ENCODE data around the gene DTYMK.
"Not testable (repeated sequence)": the region's sequence is repeated elsewhere in the genome, so short reads cannot be mapped to it uniquely, and the experiment has no call there.

Gene DTYMK

DNA sequence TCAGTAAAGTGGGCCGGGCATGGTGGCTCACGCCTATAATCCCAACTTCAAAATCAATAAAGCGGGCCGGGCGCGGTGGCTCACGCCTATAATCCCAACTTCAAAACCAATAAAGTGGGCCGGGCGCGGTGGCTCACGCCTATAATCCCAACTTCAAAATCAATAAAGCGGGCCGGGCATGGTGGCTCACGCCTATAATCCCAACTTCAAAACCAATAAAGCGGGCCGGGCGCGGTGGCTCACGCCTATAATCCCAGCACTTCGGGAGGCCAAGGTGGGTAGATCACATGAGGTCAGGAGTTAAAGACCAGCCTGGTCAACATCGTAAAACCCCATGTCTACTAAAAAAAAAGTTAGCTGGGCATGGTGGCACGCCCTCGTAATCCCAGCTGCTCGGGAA, 23.9 kb downstream of the DTYMK start:
- peak; percentile 53 for TF ChIP-seq KLF1 (tag by site-specific recombination; IDR thresholded peaks at IDR 0.05)
- H3K9me3 ChIP-seq (ENCODE audit: control insufficient read depth, insufficient read depth, low read depth, low read length); H3K4me3 ChIP-seq (ENCODE audit: low read depth, low read length); H3K27ac ChIP-seq (ENCODE audit: extremely low read depth, low read depth, low read length); POLR2A ChIA-PET; H3K4me1 ChIP-seq (ENCODE audit: control insufficient read depth, insufficient read depth, low read length): not testable (repeated sequence)
- CTCF ChIA-PET = interaction anchor here (0.6 to 1.7 kb wide), 2 partner anchors 216 to 991 kb away, joined by 3 to 5 read pairs; no protein-coding TSS in a partner anchor
- H3K36me3 ChIP-seq (ENCODE audit: control insufficient read depth in 2 of 2, insufficient read depth in 1 of 2, low read length in 2 of 2) = peaks cover 0 to 58% of the 10 kb centered on the region in 2 experiments; a peak in 2 of 3 replicates

DNA sequence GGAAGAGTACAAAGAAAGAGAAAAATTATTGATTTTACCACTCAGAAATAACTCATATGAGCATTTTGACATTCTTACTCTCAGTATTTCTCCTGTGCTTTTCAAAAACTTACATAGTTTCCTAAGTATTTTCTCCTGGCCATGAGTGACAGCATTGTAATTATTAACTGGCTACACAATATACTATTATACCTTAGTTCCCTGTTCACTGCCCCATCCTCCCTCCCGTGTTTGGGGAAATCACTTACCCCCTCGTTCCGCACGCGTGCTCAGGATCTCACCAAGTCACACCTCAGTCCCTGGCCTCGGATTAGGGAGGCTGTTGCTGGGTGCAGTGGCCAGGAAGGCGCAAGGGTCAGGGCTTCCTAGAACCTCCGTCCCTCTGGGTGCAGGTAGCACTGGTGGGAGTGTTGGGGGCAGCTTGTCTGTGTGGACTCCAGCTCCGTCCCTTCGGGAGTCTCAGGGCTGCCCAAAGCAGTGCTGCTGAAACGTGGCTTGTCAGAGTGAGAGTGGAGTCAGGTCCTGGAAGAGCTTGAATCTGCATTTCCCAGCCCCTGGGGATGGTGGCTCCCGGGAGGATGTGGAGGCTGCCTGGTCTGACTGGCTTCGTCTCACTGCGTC, 25.9 kb downstream of the DTYMK start:
- no peaks in the 10 kb centered on the region for H3K9me3 ChIP-seq (ENCODE audit: control insufficient read depth, insufficient read depth, low read depth, low read length)
- peaks cover 0 to 62% of the 10 kb centered on the region in 2 experiments; a peak in 2 of 3 replicates for H3K36me3 ChIP-seq (ENCODE audit: control insufficient read depth in 2 of 2, insufficient read depth in 1 of 2, low read length in 2 of 2)
- no peak for TF ChIP-seq ZNF549 (tag by site-specific recombination; IDR thresholded peaks at IDR 0.05)
- H3K4me3 ChIP-seq (ENCODE audit: low read depth, low read length) = no peak overlapping the region
- H3K4me1 ChIP-seq (ENCODE audit: control insufficient read depth, insufficient read depth, low read length) = no peaks in the 10 kb centered on the region; the same call in 1 of the 2 replicates
- no peak overlapping the region for H3K27ac ChIP-seq (ENCODE audit: extremely low read depth, low read depth, low read length)
- ChIA-PET POLR2A (no interaction called here), CTCF (interaction anchor here (0.6 to 2.6 kb wide), 5 partner anchors 8 to 767 kb away, joined by 3 to 11 read pairs (median 5); no protein-coding TSS in a partner anchor)

DNA sequence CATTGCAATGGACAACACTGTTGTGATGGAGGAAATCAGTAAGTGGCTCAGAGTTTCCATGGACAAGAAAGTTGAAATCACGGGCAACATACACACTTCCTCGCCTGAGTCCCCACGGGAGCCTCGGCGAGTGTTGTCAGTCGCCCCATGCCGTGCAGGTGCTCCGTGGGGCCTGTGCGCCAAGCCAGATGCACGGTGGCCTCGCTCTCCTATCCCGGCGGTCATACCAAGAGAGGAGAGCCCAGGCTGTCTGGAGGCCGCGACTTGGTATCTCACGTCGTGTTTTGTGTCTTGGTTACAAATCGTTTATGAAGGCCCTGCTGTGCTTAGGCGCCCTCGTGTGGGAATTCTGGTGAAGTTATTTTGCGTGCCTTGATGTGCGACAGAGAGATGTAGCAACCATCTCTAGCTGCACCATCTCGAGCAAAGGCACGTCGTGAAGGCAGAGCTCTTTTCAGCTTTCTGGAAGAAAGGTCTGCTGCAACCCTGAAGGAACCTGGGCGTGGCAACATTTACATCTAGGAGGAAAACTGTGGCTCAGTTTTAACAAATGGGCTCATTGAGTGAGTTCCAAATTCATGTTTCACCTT, 27.4 kb downstream of the DTYMK start:
- Histone ChIP-seq H3K4me1 (ENCODE audit: control insufficient read depth, insufficient read depth, low read length) (no peaks in the 10 kb centered on the region), H3K36me3 (ENCODE audit: control insufficient read depth in 2 of 2, insufficient read depth in 1 of 2, low read length in 2 of 2) (peaks cover 0 to 77% of the 10 kb centered on the region in 2 experiments; a peak in 2 of 3 replicates)
- POLR2A ChIA-PET = interaction anchor here (1.0 to 1.6 kb wide), 2 partner anchors 11 to 222 kb away, joined by 3 to 6 read pairs; no protein-coding TSS in a partner anchor

DNA sequence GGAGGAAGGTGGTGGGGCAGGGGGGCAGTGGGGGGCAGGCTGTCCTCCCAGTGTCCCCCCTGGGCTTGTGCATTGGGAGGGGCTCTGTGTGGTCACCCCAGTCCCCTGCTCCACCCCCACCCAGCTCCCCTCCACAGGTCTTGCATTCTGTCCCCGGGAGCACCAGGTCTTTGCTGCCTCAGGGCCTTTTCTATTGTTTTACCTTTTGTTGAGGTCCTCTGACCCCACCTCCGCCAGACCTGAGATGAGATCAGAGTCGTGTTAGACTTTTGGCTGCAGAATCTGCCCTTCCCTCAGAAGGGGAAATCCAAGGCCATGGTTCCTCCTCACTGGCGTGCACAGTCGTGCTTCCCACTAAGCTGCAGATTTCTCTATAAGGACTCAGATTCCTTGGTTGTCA, 28.3 kb downstream of the DTYMK start:
- CTCF ChIA-PET = interaction anchor here (0.6 to 2.6 kb wide), 10 partner anchors 8 to 807 kb away, joined by 3 to 11 read pairs (median 3); no protein-coding TSS in a partner anchor
- peaks cover 0 to 82% of the 10 kb centered on the region in 2 experiments; a peak in 2 of 3 replicates for H3K36me3 ChIP-seq (ENCODE audit: control insufficient read depth in 2 of 2, insufficient read depth in 1 of 2, low read length in 2 of 2)
- TF ChIP-seq KLF9 (tag by site-specific recombination; IDR thresholded peaks at IDR 0.05; ENCODE audit: low read depth) (no peak), ZNF391 (tag by site-specific recombination; IDR thresholded peaks at IDR 0.05; ENCODE audit: borderline replicate concordance, low read depth) (no peak), ZNF791 (tag by site-specific recombination; IDR thresholded peaks at IDR 0.05) (no peak), ZNF514 (tag by site-specific recombination; IDR thresholded peaks at IDR 0.05) (no peak), SP2 (tag by site-specific recombination; IDR thresholded peaks at IDR 0.05) (no peak), ZNF510 (tag by site-specific recombination; IDR thresholded peaks at IDR 0.05; ENCODE audit: insufficient replicate concordance) (no peak), ZFP41 (tag by site-specific recombination; IDR thresholded peaks at IDR 0.05; ENCODE audit: borderline replicate concordance) (no peak), ZNF169 (tag by site-specific recombination; IDR thresholded peaks at IDR 0.05) (no peak), ZNF658 (tag by site-specific recombination; IDR thresholded peaks at IDR 0.05) (no peak), KLF10 (tag by site-specific recombination; IDR thresholded peaks at IDR 0.05) (no peak), ZFP69B (tag by site-specific recombination; IDR thresholded peaks at IDR 0.05) (no peak), ZNF830 (tag by site-specific recombination; IDR thresholded peaks at IDR 0.05; ENCODE audit: low read depth) (no peak)
- TF ChIP-seq, protein P1, sequence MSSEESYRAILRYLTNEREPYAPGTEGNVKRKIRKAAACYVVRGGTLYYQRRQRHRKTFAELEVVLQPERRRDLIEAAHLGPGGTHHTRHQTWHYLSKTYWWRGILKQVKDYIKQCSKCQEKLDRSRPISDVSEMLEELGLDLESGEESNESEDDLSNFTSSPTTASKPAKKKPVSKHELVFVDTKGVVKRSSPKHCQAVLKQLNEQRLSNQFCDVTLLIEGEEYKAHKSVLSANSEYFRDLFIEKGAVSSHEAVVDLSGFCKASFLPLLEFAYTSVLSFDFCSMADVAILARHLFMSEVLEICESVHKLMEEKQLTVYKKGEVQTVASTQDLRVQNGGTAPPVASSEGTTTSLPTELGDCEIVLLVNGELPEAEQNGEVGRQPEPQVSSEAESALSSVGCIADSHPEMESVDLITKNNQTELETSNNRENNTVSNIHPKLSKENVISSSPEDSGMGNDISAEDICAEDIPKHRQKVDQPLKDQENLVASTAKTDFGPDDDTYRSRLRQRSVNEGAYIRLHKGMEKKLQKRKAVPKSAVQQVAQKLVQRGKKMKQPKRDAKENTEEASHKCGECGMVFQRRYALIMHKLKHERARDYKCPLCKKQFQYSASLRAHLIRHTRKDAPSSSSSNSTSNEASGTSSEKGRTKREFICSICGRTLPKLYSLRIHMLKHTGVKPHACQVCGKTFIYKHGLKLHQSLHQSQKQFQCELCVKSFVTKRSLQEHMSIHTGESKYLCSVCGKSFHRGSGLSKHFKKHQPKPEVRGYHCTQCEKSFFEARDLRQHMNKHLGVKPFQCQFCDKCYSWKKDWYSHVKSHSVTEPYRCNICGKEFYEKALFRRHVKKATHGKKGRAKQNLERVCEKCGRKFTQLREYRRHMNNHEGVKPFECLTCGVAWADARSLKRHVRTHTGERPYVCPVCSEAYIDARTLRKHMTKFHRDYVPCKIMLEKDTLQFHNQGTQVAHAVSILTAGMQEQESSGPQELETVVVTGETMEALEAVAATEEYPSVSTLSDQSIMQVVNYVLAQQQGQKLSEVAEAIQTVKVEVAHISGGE (tag by site-specific recombination; conservative IDR thresholded peaks at IDR 0.05; ENCODE audit: low read depth) = no peak
- TF ChIP-seq, protein P2, sequence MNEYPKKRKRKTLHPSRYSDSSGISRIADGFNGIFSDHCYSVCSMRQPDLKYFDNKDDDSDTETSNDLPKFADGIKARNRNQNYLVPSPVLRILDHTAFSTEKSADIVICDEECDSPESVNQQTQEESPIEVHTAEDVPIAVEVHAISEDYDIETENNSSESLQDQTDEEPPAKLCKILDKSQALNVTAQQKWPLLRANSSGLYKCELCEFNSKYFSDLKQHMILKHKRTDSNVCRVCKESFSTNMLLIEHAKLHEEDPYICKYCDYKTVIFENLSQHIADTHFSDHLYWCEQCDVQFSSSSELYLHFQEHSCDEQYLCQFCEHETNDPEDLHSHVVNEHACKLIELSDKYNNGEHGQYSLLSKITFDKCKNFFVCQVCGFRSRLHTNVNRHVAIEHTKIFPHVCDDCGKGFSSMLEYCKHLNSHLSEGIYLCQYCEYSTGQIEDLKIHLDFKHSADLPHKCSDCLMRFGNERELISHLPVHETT (tag by site-specific recombination; IDR thresholded peaks at IDR 0.05) = no peak

More for the DNA sequence above, 27.4 kb downstream of the DTYMK start:
- CTCF ChIA-PET = interaction anchor here (0.5 to 2.6 kb wide), 24 partner anchors 9 to 808 kb away, joined by 3 to 11 read pairs (median 4); partner anchors contain the start of genes ATG4B and ING5
- TF ChIP-seq, protein P3, sequence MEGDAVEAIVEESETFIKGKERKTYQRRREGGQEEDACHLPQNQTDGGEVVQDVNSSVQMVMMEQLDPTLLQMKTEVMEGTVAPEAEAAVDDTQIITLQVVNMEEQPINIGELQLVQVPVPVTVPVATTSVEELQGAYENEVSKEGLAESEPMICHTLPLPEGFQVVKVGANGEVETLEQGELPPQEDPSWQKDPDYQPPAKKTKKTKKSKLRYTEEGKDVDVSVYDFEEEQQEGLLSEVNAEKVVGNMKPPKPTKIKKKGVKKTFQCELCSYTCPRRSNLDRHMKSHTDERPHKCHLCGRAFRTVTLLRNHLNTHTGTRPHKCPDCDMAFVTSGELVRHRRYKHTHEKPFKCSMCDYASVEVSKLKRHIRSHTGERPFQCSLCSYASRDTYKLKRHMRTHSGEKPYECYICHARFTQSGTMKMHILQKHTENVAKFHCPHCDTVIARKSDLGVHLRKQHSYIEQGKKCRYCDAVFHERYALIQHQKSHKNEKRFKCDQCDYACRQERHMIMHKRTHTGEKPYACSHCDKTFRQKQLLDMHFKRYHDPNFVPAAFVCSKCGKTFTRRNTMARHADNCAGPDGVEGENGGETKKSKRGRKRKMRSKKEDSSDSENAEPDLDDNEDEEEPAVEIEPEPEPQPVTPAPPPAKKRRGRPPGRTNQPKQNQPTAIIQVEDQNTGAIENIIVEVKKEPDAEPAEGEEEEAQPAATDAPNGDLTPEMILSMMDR (tag by site-specific recombination; IDR thresholded peaks at IDR 0.05) = peak; percentile 72
- TF ChIP-seq ZBTB7A (tag by site-specific recombination; IDR thresholded peaks at IDR 0.05; ENCODE audit: low read depth) = no peak
- TF ChIP-seq ZNF654 (tag by site-specific recombination; IDR thresholded peaks at IDR 0.05; ENCODE audit: low read depth) = peak; percentile 68
- no peak overlapping the region for H3K4me3 ChIP-seq (ENCODE audit: low read depth, low read length)
- H3K27ac ChIP-seq (ENCODE audit: extremely low read depth, low read depth, low read length) = no peak overlapping the region
- H3K9me3 ChIP-seq (ENCODE audit: control insufficient read depth, insufficient read depth, low read depth, low read length) = no peaks in the 10 kb centered on the region

More for the DNA sequence above, 28.3 kb downstream of the DTYMK start:
- POLR2A ChIA-PET = interaction anchor here (0.6 to 1.6 kb wide), 3 partner anchors 10 to 221 kb away, joined by 3 to 10 read pairs (median 6); no protein-coding TSS in a partner anchor
- Histone ChIP-seq H3K27ac (ENCODE audit: extremely low read depth, low read depth, low read length) (no peak overlapping the region), H3K9me3 (ENCODE audit: control insufficient read depth, insufficient read depth, low read depth, low read length) (no peaks in the 10 kb centered on the region), H3K4me3 (ENCODE audit: low read depth, low read length) (no peak overlapping the region), H3K4me1 (ENCODE audit: control insufficient read depth, insufficient read depth, low read length) (no peaks in the 10 kb centered on the region)
